Measurements from ENCODE around the gene SOHLH1.

Gene SOHLH1

GRCh38 chr9:135699440-135699839, at the start of gene SOHLH1:
SOHLH1 (minus strand) TSS chr9:135699481; CDS start chr9:135699467, 14 bp downstream.
- TF ChIP-seq CTCF (IDR thresholded peaks at IDR 0.05; ENCODE audit: control insufficient read depth, insufficient read depth, low read depth, low read length, missing control alignments), result no peak
- H3K4me3 ChIP-seq (ENCODE audit: control insufficient read depth, low read depth, low read length), result no peak within 1 kb of the TSS
- no peak for DNase-seq (ENCODE audit: low read depth)

- no peak for DNase-seq (ENCODE audit: low read depth)
- H3K4me3 ChIP-seq (ENCODE audit: control insufficient read depth, low read depth, low read length), result no peak overlapping the region
- no peak for TF ChIP-seq CTCF (IDR thresholded peaks at IDR 0.05; ENCODE audit: control insufficient read depth, insufficient read depth, low read depth, low read length, missing control alignments)
Observed at GRCh38 chr9:135748676-135749075, 49.4 kb upstream of the SOHLH1 start.

- no peak for TF ChIP-seq CTCF (IDR thresholded peaks at IDR 0.05; ENCODE audit: control insufficient read depth, insufficient read depth, low read depth, low read length, missing control alignments)
- H3K4me3 ChIP-seq (ENCODE audit: control insufficient read depth, low read depth, low read length), result no peak overlapping the region
- DNase-seq (ENCODE audit: low read depth), result no peak
Observed at GRCh38 chr9:135747311-135747710, 48.0 kb upstream of the SOHLH1 start.

- no peak for TF ChIP-seq CTCF (IDR thresholded peaks at IDR 0.05; ENCODE audit: control insufficient read depth, insufficient read depth, low read depth, low read length, missing control alignments)
- no peak overlapping the region for H3K4me3 ChIP-seq (ENCODE audit: control insufficient read depth, low read depth, low read length)
- no peak for DNase-seq (ENCODE audit: low read depth)
Observed at GRCh38 chr9:135746565-135746964, 47.3 kb upstream of the SOHLH1 start.

- no peak for TF ChIP-seq CTCF (IDR thresholded peaks at IDR 0.05; ENCODE audit: control insufficient read depth, insufficient read depth, low read depth, low read length, missing control alignments)
- DNase-seq (ENCODE audit: low read depth), result no peak
- no peak overlapping the region for H3K4me3 ChIP-seq (ENCODE audit: control insufficient read depth, low read depth, low read length)
Observed at GRCh38 chr9:135745686-135746324, 46.5 kb upstream of the SOHLH1 start.

GRCh38 chr9:135745189-135745588, 45.9 kb upstream of the SOHLH1 start:
- no peak overlapping the region for H3K4me3 ChIP-seq (ENCODE audit: control insufficient read depth, low read depth, low read length)
- TF ChIP-seq CTCF (IDR thresholded peaks at IDR 0.05; ENCODE audit: control insufficient read depth, insufficient read depth, low read depth, low read length, missing control alignments), result no peak
- DNase-seq (ENCODE audit: low read depth), result no peak
